ENCODE data around the gene DPM1.
A peak's percentile ranks its signal among the peaks of the same experiment; 100 is the strongest.
"Not testable (repeated sequence)": the region's sequence is repeated elsewhere in the genome, so short reads cannot be mapped to it uniquely, and the experiment has no call there.

The DPM1 gene

DNA sequence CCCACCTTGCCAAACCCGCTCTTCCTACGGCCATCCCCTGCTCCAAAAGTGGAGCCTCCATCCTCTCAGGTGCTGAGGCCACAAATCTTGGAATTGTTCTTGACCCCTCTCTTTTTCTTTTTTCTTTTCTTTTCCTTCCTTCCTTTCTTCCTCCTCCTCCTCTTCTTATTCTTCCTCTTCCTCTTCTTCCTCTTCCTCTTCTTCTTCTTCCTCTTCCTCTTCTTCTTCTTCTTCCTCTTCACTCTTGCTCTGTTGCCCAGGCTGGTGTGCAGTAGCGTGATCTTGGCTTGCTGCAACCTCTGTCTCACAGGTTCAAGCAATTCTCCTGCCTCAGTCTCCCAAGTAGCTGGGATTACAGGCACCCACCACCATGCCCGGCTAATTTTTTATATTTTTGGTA is 20.2 kb upstream of the DPM1 start:
- H3K4me3 ChIP-seq (ENCODE audit: low read length in 2 of 2); H3K27me3 ChIP-seq (ENCODE audit: control insufficient read depth in 1 of 2, insufficient read depth in 2 of 2, low read length in 2 of 2); H3K9ac ChIP-seq (ENCODE audit: low read length in 2 of 2); H3K36me3 ChIP-seq (ENCODE audit: control insufficient read depth in 2 of 2, insufficient read depth in 2 of 2, low read length in 2 of 2); H3K9me3 ChIP-seq (ENCODE audit: control insufficient read depth in 2 of 2, low read length in 2 of 2); H3K27ac ChIP-seq (ENCODE audit: low read length); H3K4me1 ChIP-seq (ENCODE audit: control insufficient read depth, insufficient read depth, low read length): not testable (repeated sequence)

- Histone ChIP-seq H3K36me3 (ENCODE audit: control insufficient read depth in 2 of 2, insufficient read depth in 2 of 2, low read length in 2 of 2) (no peaks in the 10 kb centered on the region), H3K9ac (ENCODE audit: low read length in 2 of 2) (no peak overlapping the region), H3K9me3 (ENCODE audit: control insufficient read depth in 2 of 2, low read length in 2 of 2) (no peaks in the 10 kb centered on the region), H3K27ac (ENCODE audit: low read length) (no peak overlapping the region), H3K4me1 (ENCODE audit: control insufficient read depth, insufficient read depth, low read length) (peaks cover 6% of the 10 kb centered on the region), H3K4me3 (ENCODE audit: low read length in 2 of 2) (no peak overlapping the region), H3K27me3 (ENCODE audit: control insufficient read depth in 1 of 2, insufficient read depth in 2 of 2, low read length in 2 of 2) (peaks cover under 1 to 6% of the 10 kb centered on the region in 2 donors)
These were observed 19.0 kb upstream of the DPM1 start for GRCh38 chr20:50977066-50978021.

GRCh38 chr20:50975701-50976330 is 17.5 kb upstream of the DPM1 start:
- no peaks in the 10 kb centered on the region for H3K36me3 ChIP-seq (ENCODE audit: control insufficient read depth in 2 of 2, insufficient read depth in 2 of 2, low read length in 2 of 2)
- no peak overlapping the region for H3K4me3 ChIP-seq (ENCODE audit: low read length in 2 of 2)
- H3K9ac ChIP-seq (ENCODE audit: low read length in 2 of 2), result no peak overlapping the region
- no peaks in the 10 kb centered on the region for H3K4me1 ChIP-seq (ENCODE audit: control insufficient read depth, insufficient read depth, low read length)
- H3K27ac ChIP-seq (ENCODE audit: low read length), result no peak overlapping the region
- H3K27me3 ChIP-seq (ENCODE audit: control insufficient read depth in 1 of 2, insufficient read depth in 2 of 2, low read length in 2 of 2), result peaks cover 0 to 3% of the 10 kb centered on the region in 2 donors
- no peaks in the 10 kb centered on the region for H3K9me3 ChIP-seq (ENCODE audit: control insufficient read depth in 2 of 2, low read length in 2 of 2)

DNA sequence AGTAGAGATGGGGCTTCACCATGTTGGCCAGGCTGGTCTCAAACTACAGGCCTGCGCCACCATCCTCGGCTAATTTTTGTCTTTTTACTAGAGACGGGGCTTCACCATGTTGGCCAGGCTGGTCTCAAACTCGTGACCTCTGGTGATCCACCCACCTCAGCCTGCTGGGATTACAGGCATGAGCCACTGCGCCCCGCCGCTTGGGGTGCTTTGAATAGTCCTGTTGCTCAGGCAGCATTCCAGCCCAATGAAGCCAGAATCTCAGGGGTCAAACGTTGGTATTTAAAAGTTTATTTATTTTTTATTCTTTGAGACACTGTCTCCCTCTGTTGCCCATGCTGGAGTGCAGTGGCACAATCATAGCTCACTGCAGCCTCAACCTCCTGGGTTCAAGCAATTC is 11.6 kb upstream of the DPM1 start:
- H3K27me3 ChIP-seq (ENCODE audit: control insufficient read depth in 1 of 2, insufficient read depth in 2 of 2, low read length in 2 of 2), result no peaks in the 10 kb centered on the region
- no peak overlapping the region for H3K9ac ChIP-seq (ENCODE audit: low read length in 2 of 2)
- H3K9me3 ChIP-seq (ENCODE audit: control insufficient read depth in 2 of 2, low read length in 2 of 2), result no peaks in the 10 kb centered on the region
- H3K27ac ChIP-seq (ENCODE audit: low read length), result no peak overlapping the region
- no peaks in the 10 kb centered on the region for H3K4me1 ChIP-seq (ENCODE audit: control insufficient read depth, insufficient read depth, low read length)
- H3K4me3 ChIP-seq (ENCODE audit: low read length in 2 of 2), result no peak overlapping the region
- H3K36me3 ChIP-seq (ENCODE audit: control insufficient read depth in 2 of 2, insufficient read depth in 2 of 2, low read length in 2 of 2), result no peaks in the 10 kb centered on the region

DNA sequence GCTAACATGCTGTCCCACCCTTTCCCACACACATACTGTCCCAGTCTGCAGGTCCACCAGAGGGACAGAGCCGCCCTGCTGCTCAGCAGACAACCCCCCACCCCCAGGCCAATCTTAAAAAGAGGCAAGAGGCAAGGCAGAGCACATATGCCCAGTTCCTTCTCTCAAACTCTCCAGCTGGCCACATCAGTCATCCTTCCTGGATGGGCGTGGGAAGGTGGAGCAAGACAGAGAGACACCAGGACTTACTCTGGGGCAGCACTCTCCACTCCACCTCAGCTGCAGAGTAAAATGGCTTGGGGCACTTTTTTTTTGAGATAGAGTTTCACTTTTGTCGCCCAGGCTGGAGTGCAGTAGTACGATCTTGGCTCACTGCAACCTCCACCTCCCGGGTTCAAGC is 11.1 kb upstream of the DPM1 start:
- H3K4me3 ChIP-seq (ENCODE audit: low read length in 2 of 2), result no peak overlapping the region
- H3K9me3 ChIP-seq (ENCODE audit: control insufficient read depth in 2 of 2, low read length in 2 of 2), result no peaks in the 10 kb centered on the region
- no peaks in the 10 kb centered on the region for H3K36me3 ChIP-seq (ENCODE audit: control insufficient read depth in 2 of 2, insufficient read depth in 2 of 2, low read length in 2 of 2)
- H3K4me1 ChIP-seq (ENCODE audit: control insufficient read depth, insufficient read depth, low read length), result no peaks in the 10 kb centered on the region
- no peak overlapping the region for H3K27ac ChIP-seq (ENCODE audit: low read length)
- no peaks in the 10 kb centered on the region for H3K27me3 ChIP-seq (ENCODE audit: control insufficient read depth in 1 of 2, insufficient read depth in 2 of 2, low read length in 2 of 2)
- no peak overlapping the region for H3K9ac ChIP-seq (ENCODE audit: low read length in 2 of 2)

DNA sequence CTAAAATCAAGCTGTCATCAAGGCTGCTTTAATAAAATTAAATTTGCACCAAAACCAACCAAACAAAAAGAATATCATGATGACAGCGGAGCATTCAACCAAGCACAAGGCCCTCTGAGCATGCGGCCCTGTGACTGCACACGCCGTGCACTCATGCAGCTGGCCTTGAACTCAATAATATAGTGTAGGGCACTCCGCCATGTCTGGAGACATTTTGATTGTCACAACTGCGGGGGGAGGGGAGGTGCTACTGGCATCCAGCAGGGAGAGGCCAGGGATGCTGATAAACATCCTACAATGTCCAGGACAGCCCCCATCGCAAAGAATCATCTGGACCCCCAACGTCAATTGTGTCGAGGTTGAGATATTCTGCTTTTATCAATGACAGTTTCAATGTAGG is 10.0 kb upstream of the DPM1 start:
- Histone ChIP-seq H3K27me3 (ENCODE audit: control insufficient read depth in 1 of 2, insufficient read depth in 2 of 2, low read length in 2 of 2) (no peaks in the 10 kb centered on the region), H3K36me3 (ENCODE audit: control insufficient read depth in 2 of 2, insufficient read depth in 2 of 2, low read length in 2 of 2) (no peaks in the 10 kb centered on the region), H3K9ac (ENCODE audit: low read length in 2 of 2) (no peak overlapping the region), H3K4me3 (ENCODE audit: low read length in 2 of 2) (no peak overlapping the region), H3K9me3 (ENCODE audit: control insufficient read depth in 2 of 2, low read length in 2 of 2) (no peaks in the 10 kb centered on the region), H3K4me1 (ENCODE audit: control insufficient read depth, insufficient read depth, low read length) (no peaks in the 10 kb centered on the region), H3K27ac (ENCODE audit: low read length) (no peak overlapping the region)

- H3K27me3 ChIP-seq (ENCODE audit: control insufficient read depth in 1 of 2, insufficient read depth in 2 of 2, low read length in 2 of 2), result no peaks in the 10 kb centered on the region
- H3K4me3 ChIP-seq (ENCODE audit: low read length in 2 of 2), result no peak overlapping the region
- no peaks in the 10 kb centered on the region for H3K9me3 ChIP-seq (ENCODE audit: control insufficient read depth in 2 of 2, low read length in 2 of 2)
- H3K36me3 ChIP-seq (ENCODE audit: control insufficient read depth in 2 of 2, insufficient read depth in 2 of 2, low read length in 2 of 2), result no peaks in the 10 kb centered on the region
- no peak overlapping the region for H3K27ac ChIP-seq (ENCODE audit: low read length)
- no peaks in the 10 kb centered on the region for H3K4me1 ChIP-seq (ENCODE audit: control insufficient read depth, insufficient read depth, low read length)
- no peak overlapping the region for H3K9ac ChIP-seq (ENCODE audit: low read length in 2 of 2)
These were observed 9.3 kb upstream of the DPM1 start for GRCh38 chr20:50967586-50967985.

DNA sequence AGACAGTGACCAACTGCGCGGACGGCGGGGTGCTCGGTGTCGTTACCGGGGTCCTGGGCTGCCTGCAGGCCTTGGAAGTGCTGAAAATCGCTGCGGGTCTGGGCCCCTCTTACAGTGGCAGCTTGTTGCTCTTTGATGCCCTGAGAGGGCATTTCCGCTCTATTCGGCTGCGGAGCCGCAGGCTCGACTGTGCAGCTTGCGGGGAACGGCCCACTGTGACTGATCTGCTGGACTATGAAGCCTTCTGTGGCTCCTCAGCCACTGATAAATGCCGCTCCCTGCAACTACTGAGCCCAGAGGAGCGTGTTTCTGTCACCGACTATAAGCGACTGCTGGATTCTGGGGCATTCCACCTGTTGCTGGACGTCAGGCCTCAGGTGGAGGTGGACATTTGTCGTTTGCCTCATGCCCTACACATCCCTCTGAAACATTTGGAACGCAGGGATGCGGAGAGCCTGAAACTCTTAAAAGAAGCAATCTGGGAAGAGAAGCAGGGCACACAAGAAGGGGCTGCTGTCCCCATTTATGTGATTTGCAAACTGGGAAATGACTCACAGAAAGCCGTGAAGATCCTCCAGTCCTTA is 1.3 kb upstream of the DPM1 start:
- peak overlapping the region; percentile 94 to 98 for H3K9ac ChIP-seq (ENCODE audit: low read length in 2 of 2)
- peaks cover 18% of the 10 kb centered on the region for H3K4me1 ChIP-seq (ENCODE audit: control insufficient read depth, insufficient read depth, low read length)
- H3K36me3 ChIP-seq (ENCODE audit: control insufficient read depth in 2 of 2, insufficient read depth in 2 of 2, low read length in 2 of 2), result peaks cover 4 to 8% of the 10 kb centered on the region in 2 donors
- no peaks in the 10 kb centered on the region for H3K9me3 ChIP-seq (ENCODE audit: control insufficient read depth in 2 of 2, low read length in 2 of 2)
- H3K27ac ChIP-seq (ENCODE audit: low read length), result peak overlapping the region; percentile 94
- peak overlapping the region; percentile 87 to 99 for H3K4me3 ChIP-seq (ENCODE audit: low read length in 2 of 2)
- H3K27me3 ChIP-seq (ENCODE audit: control insufficient read depth in 1 of 2, insufficient read depth in 2 of 2, low read length in 2 of 2), result no peaks in the 10 kb centered on the region

- Histone ChIP-seq H3K36me3 (ENCODE audit: control insufficient read depth in 2 of 2, insufficient read depth in 2 of 2, low read length in 2 of 2) (peaks cover 8 to 14% of the 10 kb centered on the region in 2 donors), H3K4me1 (ENCODE audit: control insufficient read depth, insufficient read depth, low read length) (peaks cover 18% of the 10 kb centered on the region), H3K9ac (ENCODE audit: low read length in 2 of 2) (peak within 1 kb of the TSS; percentile 94 to 98), H3K9me3 (ENCODE audit: control insufficient read depth in 2 of 2, low read length in 2 of 2) (no peaks in the 10 kb centered on the region), H3K4me3 (ENCODE audit: low read length in 2 of 2) (peak within 1 kb of the TSS; percentile 87 to 99), H3K27me3 (ENCODE audit: control insufficient read depth in 1 of 2, insufficient read depth in 2 of 2, low read length in 2 of 2) (no peaks in the 10 kb centered on the region), H3K27ac (ENCODE audit: low read length) (peak within 1 kb of the TSS; percentile 94)
These were observed 547 bp upstream of the DPM1 start, which contains the start of gene MOCS3 for GRCh38 chr20:50958615-50959542. Gene MOCS3 (plus strand): TSS chr20:50958818. CDS start chr20:50958843, 25 bp downstream.

GRCh38 chr20:50957276-50957675 is 1.1 kb downstream of the DPM1 start:
- Histone ChIP-seq H3K9me3 (ENCODE audit: control insufficient read depth in 2 of 2, low read length in 2 of 2) (no peaks in the 10 kb centered on the region), H3K36me3 (ENCODE audit: control insufficient read depth in 2 of 2, insufficient read depth in 2 of 2, low read length in 2 of 2) (peaks cover 8 to 23% of the 10 kb centered on the region in 2 donors), H3K4me3 (ENCODE audit: low read length in 2 of 2) (peak overlapping the region; percentile 87 to 99), H3K27ac (ENCODE audit: low read length) (no peak overlapping the region), H3K9ac (ENCODE audit: low read length in 2 of 2) (peak overlapping the region; percentile 94 to 98), H3K4me1 (ENCODE audit: control insufficient read depth, insufficient read depth, low read length) (peaks cover 18% of the 10 kb centered on the region), H3K27me3 (ENCODE audit: control insufficient read depth in 1 of 2, insufficient read depth in 2 of 2, low read length in 2 of 2) (no peaks in the 10 kb centered on the region)

Measured in stomach smooth muscle (tissue), 2 donors.